BE2C (cell line): ENCODE data around the gene OGN.
"Not testable (repeated sequence)": the region's sequence is repeated elsewhere in the genome, so short reads cannot be mapped to it uniquely, and the experiment has no call there.

Experiments
- DNase-seq: peaks from one replicate; pipeline ENCODE4 v3.0.0-alpha.2; 2020
- H3K27me3 ChIP-seq: fragments of 250-450 bp; sonication (Bioruptor Pico); 2 replicates; pipeline ENCODE4 v1.5.1; 2020; ENCODE audit warnings: mild to moderate bottlenecking
- H3K36me3 ChIP-seq: fragments of 250-450 bp; sonication (Bioruptor Pico); 2 replicates; pipeline ENCODE4 v1.5.1; 2020; ENCODE audit warnings: mild to moderate bottlenecking
- H3K4me1 ChIP-seq: fragments of 250-450 bp; sonication (Bioruptor Pico); 2 replicates; pipeline ENCODE4 v1.5.1; 2020
- H3K4me3 ChIP-seq: 2 replicates; pipeline ENCODE4 v1.5.1; 2011; ENCODE audit warnings: low read depth, low read length
- H3K9me3 ChIP-seq: fragments of 250-450 bp; sonication (Bioruptor Pico); 2 replicates; pipeline ENCODE4 v1.5.1; 2020
- CTCF ChIP-seq: IDR thresholded peaks from 2 replicates; pipeline ENCODE4 v1.5.1; 2012; ENCODE audit warnings: mild to moderate bottlenecking, low read depth, low read length

OGN gene

GRCh38 chr9:92425474-92425873, 21.1 kb upstream of the OGN start:
- no peaks in the 10 kb centered on the region for H3K27me3 ChIP-seq
- H3K4me3 ChIP-seq = no peak overlapping the region
- H3K9me3 ChIP-seq = no peaks in the 10 kb centered on the region
- no peak for TF ChIP-seq CTCF
- no peak for DNase-seq
- no peaks in the 10 kb centered on the region for H3K36me3 ChIP-seq
- H3K4me1 ChIP-seq = peaks cover 7% of the 10 kb centered on the region; the same call in 1 of the 2 replicates

GRCh38 chr9:92424340-92424739, 20.0 kb upstream of the OGN start, which contains the start of gene OMD:
Gene OMD, minus strand, starts transcription at chr9:92424471. Its CDS starts 6,913 bp downstream, at chr9:92417558.
- no peaks in the 10 kb centered on the region for H3K27me3 ChIP-seq
- DNase-seq = no peak
- no peak within 1 kb of the TSS for H3K4me3 ChIP-seq

GRCh38 chr9:92423612-92424011, 19.2 kb upstream of the OGN start:
- Histone ChIP-seq H3K27me3 (no peaks in the 10 kb centered on the region), H3K36me3 (no peaks in the 10 kb centered on the region), H3K9me3 (no peaks in the 10 kb centered on the region), H3K4me1 (peaks cover 7% of the 10 kb centered on the region; the same call in 1 of the 2 replicates), H3K4me3 (no peak overlapping the region)
- no peak for DNase-seq
- no peak for TF ChIP-seq CTCF

More at GRCh38 chr9:92424340-92424739, 20.0 kb upstream of the OGN start, which contains the start of gene OMD:
- no peaks in the 10 kb centered on the region for H3K9me3 ChIP-seq
- H3K4me1 ChIP-seq = peaks cover 7% of the 10 kb centered on the region; the same call in 1 of the 2 replicates
- no peak for TF ChIP-seq CTCF
- no peaks in the 10 kb centered on the region for H3K36me3 ChIP-seq

GRCh38 chr9:92422611-92423338, 18.4 kb upstream of the OGN start:
- no peak for DNase-seq
- H3K36me3 ChIP-seq = no peaks in the 10 kb centered on the region
- H3K9me3 ChIP-seq = no peaks in the 10 kb centered on the region
- no peak overlapping the region for H3K4me3 ChIP-seq
- peaks cover 7% of the 10 kb centered on the region; the same call in 1 of the 2 replicates for H3K4me1 ChIP-seq
- TF ChIP-seq CTCF = no peak
- no peaks in the 10 kb centered on the region for H3K27me3 ChIP-seq

- no peak overlapping the region for H3K4me3 ChIP-seq
- DNase-seq = no peak
- no peaks in the 10 kb centered on the region for H3K27me3 ChIP-seq
- no peaks in the 10 kb centered on the region for H3K9me3 ChIP-seq
- H3K4me1 ChIP-seq = no peaks in the 10 kb centered on the region; the same call in 1 of the 2 replicates
- H3K36me3 ChIP-seq = no peaks in the 10 kb centered on the region
- TF ChIP-seq CTCF = no peak
These were observed 10.2 kb upstream of the OGN start for GRCh38 chr9:92414566-92414965.

GRCh38 chr9:92411157-92411556, 6.8 kb upstream of the OGN start:
- H3K4me1 ChIP-seq, DNase-seq, H3K4me3 ChIP-seq, H3K9me3 ChIP-seq, H3K36me3 ChIP-seq, H3K27me3 ChIP-seq: not testable (repeated sequence)
